Right kidney (tissue), 1 donor: ENCODE results near the gene NOC2L.

Experiments used
- DNase-seq: peaks from one replicate; pipeline ENCODE4 v3.0.0-alpha.2; 2016

NOC2L gene

GRCh38 chr1:916173-917075 is 42.6 kb downstream of the NOC2L start:
- peak; percentile 80 for DNase-seq

GRCh38 chr1:915295-916172 is 43.5 kb downstream of the NOC2L start:
- no peak for DNase-seq

GRCh38 chr1:914891-915280 is 44.2 kb downstream of the NOC2L start:
- DNase-seq = no peak

- no peak for DNase-seq
These were observed 44.7 kb downstream of the NOC2L start for GRCh38 chr1:914131-914890.

- DNase-seq = no peak
These were observed 45.4 kb downstream of the NOC2L start for GRCh38 chr1:913491-914130.

- DNase-seq = no peak
These were observed 46.2 kb downstream of the NOC2L start for GRCh38 chr1:912740-913301.

- peak; percentile 28 for DNase-seq
These were observed 46.9 kb downstream of the NOC2L start for GRCh38 chr1:911875-912739.

GRCh38 chr1:910881-911721 is 48.0 kb downstream of the NOC2L start:
- peak; percentile 59 for DNase-seq

GRCh38 chr1:910311-910880 is 48.7 kb downstream of the NOC2L start:
- peak; percentile 63 for DNase-seq

- no peak for DNase-seq
These were observed 49.2 kb downstream of the NOC2L start for GRCh38 chr1:909861-910310.

- DNase-seq = no peak
These were observed 50.4 kb downstream of the NOC2L start for GRCh38 chr1:908661-909060.

GRCh38 chr1:907611-908451 is 51.2 kb downstream of the NOC2L start:
- peak; percentile 37 for DNase-seq

GRCh38 chr1:906600-907420 is 52.2 kb downstream of the NOC2L start:
- peak; percentile 31 for DNase-seq

GRCh38 chr1:905811-906599 is 53.1 kb downstream of the NOC2L start:
- DNase-seq = no peak

- DNase-seq = peak; percentile 74
These were observed 53.8 kb downstream of the NOC2L start for GRCh38 chr1:905071-905749.
